D721Med (cell line): ENCODE results near the gene IFNLR1.

ENCODE experiments used
- DNase-seq: peaks from one replicate; pipeline ENCODE4 v3.0.0; 2011; ENCODE audit warnings: low spot score; ENCODE audit not compliant: insufficient read length
- FAIRE-seq: peaks from 2 replicates; lab custom pipeline; 2011; peaks lifted over from hg19 to GRCh38; lab: Jason Lieb, UNC
- CTCF ChIP-seq: IDR thresholded peaks from 2 replicates; pipeline ENCODE4 v1.5.1; 2012; ENCODE audit warnings: mild to moderate bottlenecking, control low read depth; ENCODE audit not compliant: insufficient read depth; ENCODE audit errors: missing control alignments

IFNLR1 gene

DNA sequence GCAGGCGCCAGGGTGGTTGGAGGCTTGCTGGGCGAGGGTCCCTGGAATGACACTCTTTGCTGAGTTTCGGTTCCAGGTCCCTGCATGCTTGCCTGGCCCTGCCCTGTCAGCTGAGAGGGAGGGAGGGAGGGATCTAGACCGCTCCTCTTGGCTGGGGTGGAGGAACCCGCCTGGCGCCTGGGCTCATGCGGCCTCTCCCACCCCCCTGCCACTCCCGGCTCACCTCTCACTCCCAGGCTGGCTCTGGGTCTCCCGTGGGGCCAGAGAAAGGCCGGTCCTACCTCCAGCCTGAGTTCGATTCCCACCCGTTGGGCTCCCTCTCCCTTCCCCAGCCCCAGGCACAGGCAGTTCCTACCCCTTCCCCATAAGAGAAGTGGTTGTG, 19.0 kb upstream of the IFNLR1 start:
- no peak for FAIRE-seq
- no peak for DNase-seq
- no peak for TF ChIP-seq CTCF

DNA sequence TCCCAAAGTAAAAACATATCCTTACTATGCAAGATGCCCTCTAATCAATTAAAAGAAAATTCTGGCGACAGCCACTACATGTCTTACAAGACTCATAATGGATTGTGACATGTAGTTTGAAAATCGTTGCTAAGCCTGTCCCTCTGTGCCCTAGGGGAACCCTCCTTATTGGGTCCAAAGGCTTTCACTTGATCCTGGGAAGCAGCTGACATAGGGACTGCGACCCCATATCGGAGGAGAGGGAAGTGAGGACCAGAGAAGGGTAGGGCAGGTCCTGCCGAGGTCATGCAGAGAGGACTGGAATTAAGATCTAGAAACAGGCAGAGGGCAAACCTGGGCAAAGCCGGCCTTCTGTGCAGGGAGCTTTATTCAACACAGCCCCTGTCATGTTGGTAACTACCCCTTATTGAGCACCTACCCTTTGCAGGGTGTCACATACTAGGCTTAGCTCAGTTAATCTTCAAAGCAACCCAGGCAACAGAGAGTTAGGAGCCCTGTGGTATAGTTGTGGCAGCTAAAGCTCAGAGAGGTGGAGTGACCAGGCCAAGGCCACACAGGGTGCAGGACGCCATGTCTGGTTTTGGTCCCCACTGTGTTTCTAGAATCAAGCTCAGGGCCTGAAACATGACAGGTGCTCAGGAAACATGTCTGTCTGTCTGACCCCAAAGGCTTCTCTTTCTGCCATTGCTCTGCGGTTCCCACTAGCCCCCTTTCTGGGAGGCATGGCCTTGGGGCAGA, 18.4 kb upstream of the IFNLR1 start:
- DNase-seq: no peak
- FAIRE-seq: no peak
- no peak for TF ChIP-seq CTCF

DNA sequence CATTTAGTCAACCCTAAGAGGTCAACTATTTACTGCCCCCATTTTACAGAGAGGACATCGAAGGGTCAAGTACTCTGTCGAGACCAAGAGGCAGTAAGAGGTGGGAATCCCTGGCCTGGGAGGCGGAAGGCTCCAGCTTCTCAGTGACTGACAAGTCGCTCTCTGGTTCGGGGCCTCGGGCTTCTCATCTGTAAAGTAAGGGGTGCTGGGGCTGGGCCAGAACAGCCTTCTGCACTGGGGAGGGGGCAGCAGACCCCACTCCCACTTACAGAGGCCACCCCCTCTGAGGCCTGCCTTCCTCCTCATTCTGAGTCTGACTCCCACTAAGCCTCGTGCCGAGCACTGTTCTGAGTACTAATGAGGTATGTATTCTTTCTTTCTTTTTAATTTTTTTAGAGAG, 17.0 kb upstream of the IFNLR1 start:
- DNase-seq (no peak), FAIRE-seq (no peak)
- TF ChIP-seq CTCF: no peak

DNA sequence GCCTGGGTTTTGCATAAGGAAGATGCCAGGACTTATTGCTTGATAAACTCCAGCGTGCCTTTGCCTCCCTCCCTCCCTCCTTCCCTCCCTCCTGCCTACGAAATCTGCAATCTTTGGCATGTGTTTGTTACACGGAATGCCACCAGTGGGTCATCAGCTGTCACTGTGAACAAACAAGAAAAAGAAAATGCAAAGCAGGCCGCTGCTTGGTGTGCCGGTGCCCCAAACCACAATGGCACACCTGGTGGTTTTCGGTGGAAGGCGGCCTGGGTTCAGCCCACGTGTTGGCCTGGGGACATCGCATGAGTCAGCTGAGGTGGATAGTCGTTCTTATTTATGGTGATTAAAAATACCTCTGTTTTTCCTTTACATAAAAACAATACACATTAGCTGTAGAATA, 16.3 kb upstream of the IFNLR1 start:
- DNase-seq: no peak

GRCh38 chr1:24202987-24203386, 15.9 kb upstream of the IFNLR1 start:
- FAIRE-seq: no peak
- DNase-seq: no peak
- no peak for TF ChIP-seq CTCF

More for the DNA sequence above, 16.3 kb upstream of the IFNLR1 start:
- FAIRE-seq: no peak
- TF ChIP-seq CTCF: no peak

DNA sequence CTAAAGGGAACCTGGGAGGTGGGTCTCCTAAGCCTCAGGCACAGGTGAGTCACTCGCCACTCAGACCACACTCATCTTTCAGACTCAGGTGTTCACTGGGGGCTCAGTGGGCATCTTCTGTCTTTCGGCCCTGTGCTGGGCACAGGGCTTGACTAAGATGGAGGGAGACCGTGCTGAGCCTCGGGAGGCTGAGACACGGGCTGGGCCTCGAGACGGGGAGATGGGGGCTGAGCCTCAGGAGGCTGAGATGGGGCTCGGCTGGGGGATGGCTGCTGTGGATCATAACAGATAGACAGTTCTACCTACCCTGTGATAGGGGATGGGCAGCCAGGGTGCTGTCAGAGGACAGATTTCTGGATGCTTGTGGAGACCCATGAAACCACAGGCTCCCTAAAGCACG, 15.5 kb upstream of the IFNLR1 start:
- FAIRE-seq (no peak), DNase-seq (no peak)
- no peak for TF ChIP-seq CTCF

DNA sequence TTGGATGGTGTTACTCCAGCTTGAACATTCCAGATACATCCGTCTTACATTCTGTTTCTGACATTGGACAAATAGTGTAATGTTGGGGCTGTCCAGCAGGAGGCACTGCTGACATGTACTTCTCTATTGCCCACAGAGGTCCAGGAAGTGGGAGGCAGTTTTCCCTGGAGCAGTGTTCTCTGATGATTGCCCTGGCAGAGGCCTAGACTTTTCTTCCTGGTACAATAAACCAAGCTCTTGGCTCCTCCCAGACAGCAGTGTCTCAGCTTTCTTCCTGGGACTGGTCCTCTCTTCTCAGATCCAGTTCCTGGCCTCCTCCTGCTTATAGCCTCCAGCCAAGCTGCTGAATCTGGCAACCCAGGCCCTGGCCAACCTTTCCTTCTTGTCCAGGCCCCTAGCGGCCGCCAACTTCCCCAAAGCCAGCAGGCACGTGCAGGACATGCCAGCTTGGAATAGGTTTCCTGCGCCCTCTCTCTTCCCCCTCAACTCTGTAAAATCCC, 14.9 kb upstream of the IFNLR1 start:
- DNase-seq (peak; percentile 32), FAIRE-seq (no peak)
- peak; percentile 80 for TF ChIP-seq CTCF
